Stimulated activated naive B cell treated with anti-CD40 and anti-IgM and Interleukin-4, amounts not matched to agents 10 μg/mL and 1 μg/mL and 100 μg/mL, for 72 hours (primary cell): ENCODE data around the gene SEMA5B.
A peak's percentile ranks its signal among the peaks of the same experiment; 100 is the strongest.

Experiments
- ATAC-seq, 2 donors: fragments of 150-1000 bp; cut with Tn5 transposase; replicated peaks; 2 replicates each; pipeline ENCODE4 v1.10.0; 2021; ENCODE audit warnings: moderate library complexity in 1 of 2
- DNase-seq: peaks from one replicate; pipeline ENCODE4 v3.0.0; 2021
- H3K27ac Mint-ChIP-seq: one replicate; pipeline ENCODE4 v1.8.0; 2022; ENCODE audit warnings: mild to moderate bottlenecking, mixed read lengths
- H3K27me3 Mint-ChIP-seq, 2 donors: one replicate each; pipeline ENCODE4 v1.8.0; 2022; ENCODE audit warnings: mixed read lengths in 2 of 2
- H3K36me3 Mint-ChIP-seq, 2 donors: one replicate each; pipeline ENCODE4 v1.8.0; 2022; ENCODE audit warnings: mixed read lengths in 2 of 2, mild to moderate bottlenecking in 1 of 2
- H3K4me1 Mint-ChIP-seq, 2 donors: one replicate each; pipeline ENCODE4 v1.8.0; 2022; ENCODE audit warnings: mixed read lengths in 2 of 2, mild to moderate bottlenecking in 1 of 2
- H3K4me3 Mint-ChIP-seq, 2 donors: one replicate each; pipeline ENCODE4 v1.8.0; 2022; ENCODE audit warnings: mild to moderate bottlenecking in 2 of 2, mixed read lengths in 2 of 2, moderate library complexity in 1 of 2
- H3K9me3 Mint-ChIP-seq, 2 donors: one replicate each; pipeline ENCODE4 v1.8.0; 2022; ENCODE audit warnings: mixed read lengths in 2 of 2, mild to moderate bottlenecking in 1 of 2

The SEMA5B gene

GRCh38 chr3:122952520-122952919 lies 75.0 kb downstream of the SEMA5B start:
- H3K4me3 Mint-ChIP-seq, result no peak overlapping the region
- H3K27me3 Mint-ChIP-seq, result peaks cover 12 to 15% of the 10 kb centered on the region in 2 donors
- ATAC-seq, result peak; percentile 100
- H3K4me1 Mint-ChIP-seq, result peaks cover 14 to 25% of the 10 kb centered on the region in 2 donors
- H3K27ac Mint-ChIP-seq, result peak overlapping the region; percentile 42
- no peaks in the 10 kb centered on the region for H3K36me3 Mint-ChIP-seq
- H3K9me3 Mint-ChIP-seq, result no peaks in the 10 kb centered on the region
- DNase-seq, result peak; percentile 44

- Mint-ChIP-seq H3K27me3 (no peaks in the 10 kb centered on the region), H3K27ac (no peak overlapping the region), H3K9me3 (no peaks in the 10 kb centered on the region), H3K4me3 (no peak overlapping the region), H3K36me3 (no peaks in the 10 kb centered on the region), H3K4me1 (peaks cover 39 to 55% of the 10 kb centered on the region in 2 donors)
- DNase-seq (no peak), ATAC-seq (no peak)
Observed at GRCh38 chr3:122948408-122948807, 79.2 kb downstream of the SEMA5B start.

- H3K36me3 Mint-ChIP-seq, result no peaks in the 10 kb centered on the region
- peaks cover 38 to 53% of the 10 kb centered on the region in 2 donors for H3K4me1 Mint-ChIP-seq
- no peaks in the 10 kb centered on the region for H3K9me3 Mint-ChIP-seq
- no peak overlapping the region for H3K27ac Mint-ChIP-seq
- DNase-seq, result no peak
- H3K27me3 Mint-ChIP-seq, result no peaks in the 10 kb centered on the region
- no peak for ATAC-seq
- H3K4me3 Mint-ChIP-seq, result no peak overlapping the region
Observed at GRCh38 chr3:122947738-122948137, 79.8 kb downstream of the SEMA5B start.

- H3K4me1 Mint-ChIP-seq, result peaks cover 32 to 48% of the 10 kb centered on the region in 2 donors
- no peak overlapping the region for H3K4me3 Mint-ChIP-seq
- no peak for ATAC-seq
- no peak for DNase-seq
- no peaks in the 10 kb centered on the region for H3K27me3 Mint-ChIP-seq
- no peaks in the 10 kb centered on the region for H3K36me3 Mint-ChIP-seq
- H3K9me3 Mint-ChIP-seq, result no peaks in the 10 kb centered on the region
- no peak overlapping the region for H3K27ac Mint-ChIP-seq
Observed at GRCh38 chr3:122947196-122947595, 80.4 kb downstream of the SEMA5B start.

- no peaks in the 10 kb centered on the region for H3K36me3 Mint-ChIP-seq
- peak overlapping the region; percentile 51 for H3K27ac Mint-ChIP-seq
Observed at GRCh38 chr3:122946185-122946584, 81.4 kb downstream of the SEMA5B start.

GRCh38 chr3:122945230-122945629 lies 82.3 kb downstream of the SEMA5B start:
- Mint-ChIP-seq H3K36me3 (no peaks in the 10 kb centered on the region), H3K4me1 (peaks cover 29 to 39% of the 10 kb centered on the region in 2 donors), H3K27me3 (no peaks in the 10 kb centered on the region), H3K27ac (no peak overlapping the region), H3K4me3 (no peak overlapping the region), H3K9me3 (no peaks in the 10 kb centered on the region)
- DNase-seq, result no peak
- no peak for ATAC-seq

More at GRCh38 chr3:122946185-122946584, 81.4 kb downstream of the SEMA5B start:
- Mint-ChIP-seq H3K9me3 (no peaks in the 10 kb centered on the region), H3K27me3 (no peaks in the 10 kb centered on the region), H3K4me1 (peaks cover 29 to 39% of the 10 kb centered on the region in 2 donors), H3K4me3 (peak overlapping the region in 1 of 2 donors; percentile 2)
- peak; percentile 86 to 88 for ATAC-seq
- DNase-seq, result no peak

- H3K4me3 Mint-ChIP-seq, result no peak overlapping the region
- DNase-seq, result no peak
- peaks cover 29 to 39% of the 10 kb centered on the region in 2 donors for H3K4me1 Mint-ChIP-seq
- no peaks in the 10 kb centered on the region for H3K36me3 Mint-ChIP-seq
- H3K27me3 Mint-ChIP-seq, result no peaks in the 10 kb centered on the region
- H3K9me3 Mint-ChIP-seq, result no peaks in the 10 kb centered on the region
- ATAC-seq, result no peak
- H3K27ac Mint-ChIP-seq, result no peak overlapping the region
Observed at GRCh38 chr3:122944671-122945161, 82.8 kb downstream of the SEMA5B start.

GRCh38 chr3:122943828-122944190 lies 83.8 kb downstream of the SEMA5B start:
- no peaks in the 10 kb centered on the region for H3K9me3 Mint-ChIP-seq
- DNase-seq (no peak), ATAC-seq (no peak)
- H3K36me3 Mint-ChIP-seq, result no peaks in the 10 kb centered on the region
- no peak overlapping the region for H3K27ac Mint-ChIP-seq
- no peaks in the 10 kb centered on the region for H3K27me3 Mint-ChIP-seq
- peak overlapping the region in 1 of 2 donors; percentile 5 for H3K4me3 Mint-ChIP-seq
- H3K4me1 Mint-ChIP-seq, result peaks cover 29 to 39% of the 10 kb centered on the region in 2 donors

GRCh38 chr3:122942937-122943827 lies 84.4 kb downstream of the SEMA5B start:
- peaks cover 29 to 39% of the 10 kb centered on the region in 2 donors for H3K4me1 Mint-ChIP-seq
- H3K27me3 Mint-ChIP-seq, result no peaks in the 10 kb centered on the region
- no peaks in the 10 kb centered on the region for H3K36me3 Mint-ChIP-seq
- ATAC-seq (peak; percentile 63), DNase-seq (peak; percentile 33)
- H3K9me3 Mint-ChIP-seq, result no peaks in the 10 kb centered on the region
- H3K4me3 Mint-ChIP-seq, result no peak overlapping the region
- no peak overlapping the region for H3K27ac Mint-ChIP-seq

GRCh38 chr3:122942239-122942638 lies 85.3 kb downstream of the SEMA5B start:
- DNase-seq, result no peak
- Mint-ChIP-seq H3K4me1 (peaks cover 27 to 39% of the 10 kb centered on the region in 2 donors), H3K36me3 (no peaks in the 10 kb centered on the region), H3K9me3 (no peaks in the 10 kb centered on the region), H3K27ac (no peak overlapping the region), H3K27me3 (no peaks in the 10 kb centered on the region), H3K4me3 (no peak overlapping the region)
- no peak for ATAC-seq

- H3K27me3 Mint-ChIP-seq, result no peaks in the 10 kb centered on the region
- peaks cover 23 to 34% of the 10 kb centered on the region in 2 donors for H3K4me1 Mint-ChIP-seq
- DNase-seq (no peak), ATAC-seq (no peak)
- no peak overlapping the region for H3K27ac Mint-ChIP-seq
- H3K9me3 Mint-ChIP-seq, result no peaks in the 10 kb centered on the region
- H3K4me3 Mint-ChIP-seq, result no peak overlapping the region
- H3K36me3 Mint-ChIP-seq, result no peaks in the 10 kb centered on the region
Observed at GRCh38 chr3:122941228-122942206, 86.0 kb downstream of the SEMA5B start.

GRCh38 chr3:122940628-122941086 lies 86.9 kb downstream of the SEMA5B start:
- H3K9me3 Mint-ChIP-seq, result no peaks in the 10 kb centered on the region
- peaks cover 18 to 25% of the 10 kb centered on the region in 2 donors for H3K4me1 Mint-ChIP-seq
- DNase-seq (no peak), ATAC-seq (no peak)
- H3K27ac Mint-ChIP-seq, result no peak overlapping the region
- H3K27me3 Mint-ChIP-seq, result peaks cover 0 to 6% of the 10 kb centered on the region in 2 donors
- H3K36me3 Mint-ChIP-seq, result no peaks in the 10 kb centered on the region
- H3K4me3 Mint-ChIP-seq, result no peak overlapping the region

- no peak for ATAC-seq
- H3K27ac Mint-ChIP-seq, result no peak overlapping the region
- no peaks in the 10 kb centered on the region for H3K36me3 Mint-ChIP-seq
- H3K9me3 Mint-ChIP-seq, result no peaks in the 10 kb centered on the region
- peaks cover 8 to 10% of the 10 kb centered on the region in 2 donors for H3K4me1 Mint-ChIP-seq
- peaks cover 0 to 7% of the 10 kb centered on the region in 2 donors for H3K27me3 Mint-ChIP-seq
- DNase-seq, result no peak
- H3K4me3 Mint-ChIP-seq, result no peak overlapping the region
Observed at GRCh38 chr3:122938783-122939425, 88.7 kb downstream of the SEMA5B start.

- H3K9me3 Mint-ChIP-seq, result no peaks in the 10 kb centered on the region
- no peak overlapping the region for H3K27ac Mint-ChIP-seq
- no peak overlapping the region for H3K4me3 Mint-ChIP-seq
- no peak for DNase-seq
- ATAC-seq, result no peak
- H3K4me1 Mint-ChIP-seq, result no peaks in the 10 kb centered on the region
- peaks cover 4 to 17% of the 10 kb centered on the region in 2 donors for H3K27me3 Mint-ChIP-seq
- H3K36me3 Mint-ChIP-seq, result no peaks in the 10 kb centered on the region
Observed at GRCh38 chr3:122937745-122938144, 89.8 kb downstream of the SEMA5B start.
